Heart left ventricle (tissue), 16 donors: ENCODE results near the gene VGLL2. TPM values are rescaled to one million over a fixed set of nuclear protein-coding genes. Genes with fewer than 3 reads are reported as not detected.

Source experiments
- ATAC-seq, 4 donors: fragments of 200-7000 bp; cut with Tn5 transposase; one replicate each; pipeline ENCODE4 v1.9.1; 2020 to 2022; ENCODE audit warnings: moderate library complexity in 4 of 4, mild to moderate bottlenecking in 3 of 4, moderate number of reproducible peaks in 1 of 4
- DNase-seq, 5 donors: peaks; one replicate each; pipeline ENCODE4 v3.0.0-alpha.2; 2020
- H3K27ac ChIP-seq, 12 donors: fragments of 200-600 bp; sonication (generic) in 4 of 12; one replicate each; pipeline versions ENCODE4 v1.5.0 to v1.8.0; 2016 to 2022; ENCODE audit warnings: mild to moderate bottlenecking in 2 of 12
- H3K27me3 ChIP-seq, 9 donors: fragments of 200-600 bp; sonication (generic) in 2 of 9; one replicate each; pipeline versions ENCODE4 v1.5.1 to v1.8.0; 2016 to 2022; ENCODE audit warnings: mild to moderate bottlenecking in 3 of 9
- H3K36me3 ChIP-seq, 9 donors: fragments of 200-600 bp; sonication (generic) in 2 of 9; one replicate each; pipeline versions ENCODE4 v1.5.0 to v1.8.0; 2018 to 2022; ENCODE audit warnings: mild to moderate bottlenecking in 2 of 9
- H3K4me1 ChIP-seq, 12 donors: fragments of 200-600 bp; sonication (generic) in 4 of 12; one replicate each; pipeline versions ENCODE4 v1.5.0 to v1.8.0; 2016 to 2022; ENCODE audit warnings: mild to moderate bottlenecking in 3 of 12
- H3K4me3 ChIP-seq, 12 donors: fragments of 200-600 bp; sonication (generic) in 4 of 12; one replicate each; pipeline versions ENCODE4 v1.5.0 to v1.8.0; 2017 to 2022; ENCODE audit warnings: mild to moderate bottlenecking in 9 of 12, moderate library complexity in 4 of 12
- H3K9me3 ChIP-seq, 12 donors: fragments of 200-600 bp; sonication (generic) in 4 of 12; one replicate each; pipeline versions ENCODE4 v1.5.0 to v1.8.0; 2016 to 2022; ENCODE audit warnings: mild to moderate bottlenecking in 1 of 12
- POLR2A ChIP-seq, 2 donors: fragments of 450-650 bp; IDR thresholded peaks; one replicate each; pipeline ENCODE4 v1.6.1; 2017; ENCODE audit warnings: antibody characterized with exemption in 2 of 2, mild to moderate bottlenecking in 2 of 2, moderate library complexity in 2 of 2
- WGBS, 4 donors: extraction: QIAGEN DNeasy Blood & Tissue Kit in 2 of 4; methylation state at CpG; one replicate each; pipeline versions ENCODE4 v1.1.5 to v1.1.7; 2013 to 2018; 5-methylcytosine and 5-hydroxymethylcytosine counted together
- intact Hi-C, 10 donors: fragments of 100-400 bp; cut with DNase I; formaldehyde crosslinking; loops; one replicate each; pipeline versions ENCODE4 v1.11.1 to v1.14.2; 2022
- polyA plus RNA-seq, 2 donors: library from polyadenylated mRNA; stranded (reverse); fragments of 200-250 nt; gene quantifications; one replicate each; pipeline ENCODE4 v1.2.3, GENCODE V29; 2013
- total RNA-seq, 9 donors: library from RNA; depleted of rRNA in 2 of 9; stranded (reverse); fragments of >200 nt in 2 of 9; fragmentation: NEBNext Ultra II Directional in 3 of 9; extraction: Animal tissue kit (Norgen Biotek cat#: 25700) in 3 of 9; gene quantifications; one replicate each; pipeline versions ENCODE4 v1.1.0 to v1.2.4, GENCODE V29; 2016 to 2023
- TF ChIP-seq, protein P1 (sequence below), 12 donors: fragments of 200-600 bp; sonication (generic) in 4 of 12; IDR thresholded peaks; one replicate each; pipeline versions ENCODE4 v1.5.0 to v1.8.0; 2018 to 2022; ENCODE audit warnings: antibody characterized with exemption in 12 of 12, mild to moderate bottlenecking in 5 of 12
- donor health status: ischemic (EF 13 %, LVEDD 7.1; RV severe dilation, severe dysfunction).
- donor health status: healthy with polysubstance abuse.
- donor health status: DM: no; HTN: yes; CAD: no.
- donor health status: DM: no; HTN: no; CAD: no.
- donor health status: ischemic (EF 25% LVEDD 6.9; RV normal size, moderate dysfunction).
- donor health status: ischemic (EF 25% LVEDD 5.7; RV mildly dilated, moderate dysfunction).
- donor health status: healthy.
- donor health status: DM: yes; HTN: yes; CAD: no.
- donor health status: ischemic (EF 35%, LVEDD 5.7; RV mildly dilated, moderate dysfunction).
- donor health status: nonischemic (EF 11% LVEDD 7.7; RV severe dilation, severe dysfunction).
- donor health status: DM: yes; HTN: yes; CAD: no.
- donor health status: PGD.
- donor health status: ischemic (EF 29% LVEDD 5.4; RV normal size, mild dysfunction).
- donor health status: nonischemic (EF 23%, LVEDD 6.1; RV moderate dilation, normal function).

The VGLL2 gene
- total and polyA plus RNA-seq, 11 donors = 0.20 to 29.3 (median 0.52) TPM; not detected in 4

DNA sequence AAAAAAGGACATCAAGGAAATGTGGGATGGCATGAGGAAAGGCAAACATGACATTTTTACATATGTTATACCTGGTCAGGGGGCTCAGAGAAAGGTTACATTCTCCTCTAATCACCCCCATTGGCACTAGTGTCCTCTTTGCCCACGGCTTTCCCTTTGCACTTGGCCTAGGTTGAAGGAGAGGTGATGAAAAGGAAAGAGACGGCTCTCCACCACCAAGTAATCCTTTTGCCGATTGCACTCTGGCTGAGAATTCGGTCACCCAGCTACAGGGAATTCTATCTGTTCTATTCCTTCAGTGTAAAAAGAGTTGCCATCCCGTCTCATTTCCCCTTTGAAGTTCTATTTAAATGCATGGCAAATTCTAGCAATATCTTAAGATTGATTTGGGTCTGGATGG is 10.4 kb downstream of the VGLL2 start:
- TF ChIP-seq POLR2A (IDR thresholded peaks at IDR 0.05) = no peak
- TF ChIP-seq, protein P1, sequence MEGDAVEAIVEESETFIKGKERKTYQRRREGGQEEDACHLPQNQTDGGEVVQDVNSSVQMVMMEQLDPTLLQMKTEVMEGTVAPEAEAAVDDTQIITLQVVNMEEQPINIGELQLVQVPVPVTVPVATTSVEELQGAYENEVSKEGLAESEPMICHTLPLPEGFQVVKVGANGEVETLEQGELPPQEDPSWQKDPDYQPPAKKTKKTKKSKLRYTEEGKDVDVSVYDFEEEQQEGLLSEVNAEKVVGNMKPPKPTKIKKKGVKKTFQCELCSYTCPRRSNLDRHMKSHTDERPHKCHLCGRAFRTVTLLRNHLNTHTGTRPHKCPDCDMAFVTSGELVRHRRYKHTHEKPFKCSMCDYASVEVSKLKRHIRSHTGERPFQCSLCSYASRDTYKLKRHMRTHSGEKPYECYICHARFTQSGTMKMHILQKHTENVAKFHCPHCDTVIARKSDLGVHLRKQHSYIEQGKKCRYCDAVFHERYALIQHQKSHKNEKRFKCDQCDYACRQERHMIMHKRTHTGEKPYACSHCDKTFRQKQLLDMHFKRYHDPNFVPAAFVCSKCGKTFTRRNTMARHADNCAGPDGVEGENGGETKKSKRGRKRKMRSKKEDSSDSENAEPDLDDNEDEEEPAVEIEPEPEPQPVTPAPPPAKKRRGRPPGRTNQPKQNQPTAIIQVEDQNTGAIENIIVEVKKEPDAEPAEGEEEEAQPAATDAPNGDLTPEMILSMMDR (IDR thresholded peaks at IDR 0.05) = no peak
- Histone ChIP-seq H3K27me3 (peaks cover 13 to 73% (median 55%) of the 10 kb centered on the region in 9 donors), H3K36me3 (no peaks in the 10 kb centered on the region), H3K4me3 (no peak overlapping the region), H3K27ac (no peak overlapping the region), H3K9me3 (no peaks in the 10 kb centered on the region), H3K4me1 (peaks cover 0 to 4% (median 0%) of the 10 kb centered on the region in 12 donors)
- 53 to 58% (median 54%) methylated on average over 5 of the region's 5 CpGs for WGBS, 4 donors
- DNase-seq (no peak), ATAC-seq (no peak)
- intact Hi-C loops = no loop called here

DNA sequence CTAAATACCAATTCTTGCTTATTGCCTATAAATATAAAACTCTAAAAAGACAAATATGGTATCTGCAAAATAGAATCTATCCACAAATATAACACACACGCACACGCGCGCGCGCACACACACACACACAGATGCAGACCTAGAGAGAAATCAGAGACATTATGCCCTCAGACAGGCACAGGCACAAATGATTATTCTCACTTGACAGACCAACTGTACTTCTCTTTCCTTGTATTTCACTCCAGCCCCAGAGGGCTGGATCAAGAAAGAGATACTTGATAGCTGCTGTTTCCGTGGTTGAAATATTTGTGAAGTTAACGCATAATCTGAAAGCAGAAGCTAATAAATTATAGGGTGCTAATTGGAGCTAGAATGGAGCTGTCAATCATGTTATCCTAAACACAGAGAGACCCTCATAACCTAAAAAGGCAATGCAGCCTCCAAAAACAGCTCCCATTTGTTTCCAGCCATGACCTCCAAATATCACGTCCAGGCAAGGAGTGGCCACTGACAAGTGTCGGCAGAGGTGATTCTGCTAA is 11.5 kb downstream of the VGLL2 start:
- 78 to 85% (median 85%) methylated on average over 10 of the region's 10 CpGs for WGBS, 4 donors
- H3K27me3 ChIP-seq = peaks cover 4 to 69% (median 49%) of the 10 kb centered on the region in 9 donors
- H3K9me3 ChIP-seq = no peaks in the 10 kb centered on the region
- no peaks in the 10 kb centered on the region for H3K36me3 ChIP-seq
- no peaks in the 10 kb centered on the region for H3K4me1 ChIP-seq
- H3K4me3 ChIP-seq = no peak overlapping the region
- TF ChIP-seq POLR2A (IDR thresholded peaks at IDR 0.05) = no peak
- TF ChIP-seq, protein P1 (IDR thresholded peaks at IDR 0.05) = no peak
- intact Hi-C loops = no loop called here
- DNase-seq = no peak
- no peak overlapping the region for H3K27ac ChIP-seq
- ATAC-seq = no peak

DNA sequence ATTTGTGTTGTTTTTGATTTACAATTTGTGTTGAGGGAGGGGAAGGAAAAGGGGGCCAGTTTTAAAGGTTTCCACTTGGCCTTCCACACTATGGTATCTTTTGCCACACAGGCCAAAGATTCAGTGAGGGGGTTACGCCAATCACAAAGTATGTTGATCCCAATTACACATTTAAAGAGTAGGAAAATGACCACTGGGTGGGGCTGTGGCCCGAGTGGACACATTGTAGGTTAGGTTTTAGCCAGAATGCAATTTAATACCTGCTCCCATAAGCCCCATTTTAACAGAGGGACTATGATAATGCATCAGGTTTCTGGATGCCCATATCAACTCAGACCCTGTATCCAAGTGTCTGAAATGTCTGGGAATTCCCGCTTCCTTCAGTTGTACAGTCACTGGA is 15.6 kb downstream of the VGLL2 start:
- H3K4me3 ChIP-seq = no peak overlapping the region
- TF ChIP-seq, protein P1 (IDR thresholded peaks at IDR 0.05) = peak in 5 of 12 donors; percentile 16 to 37 (median 30)
- no peak for TF ChIP-seq POLR2A (IDR thresholded peaks at IDR 0.05)
- 50 to 74% (median 67%) methylated on average over 3 of the region's 3 CpGs for WGBS, 4 donors
- H3K36me3 ChIP-seq = no peaks in the 10 kb centered on the region
- H3K4me1 ChIP-seq = no peaks in the 10 kb centered on the region
- ATAC-seq (no peak), DNase-seq (no peak)
- H3K9me3 ChIP-seq = peaks cover 0 to 3% (median 0%) of the 10 kb centered on the region in 12 donors
- intact Hi-C loops = loop anchor here in 1 of 10 donors (5.0 kb wide), 1 partner anchor 36 kb away; no protein-coding TSS in a partner anchor
- H3K27me3 ChIP-seq = peaks cover 0 to 28% (median 12%) of the 10 kb centered on the region in 9 donors
- H3K27ac ChIP-seq = no peak overlapping the region

DNA sequence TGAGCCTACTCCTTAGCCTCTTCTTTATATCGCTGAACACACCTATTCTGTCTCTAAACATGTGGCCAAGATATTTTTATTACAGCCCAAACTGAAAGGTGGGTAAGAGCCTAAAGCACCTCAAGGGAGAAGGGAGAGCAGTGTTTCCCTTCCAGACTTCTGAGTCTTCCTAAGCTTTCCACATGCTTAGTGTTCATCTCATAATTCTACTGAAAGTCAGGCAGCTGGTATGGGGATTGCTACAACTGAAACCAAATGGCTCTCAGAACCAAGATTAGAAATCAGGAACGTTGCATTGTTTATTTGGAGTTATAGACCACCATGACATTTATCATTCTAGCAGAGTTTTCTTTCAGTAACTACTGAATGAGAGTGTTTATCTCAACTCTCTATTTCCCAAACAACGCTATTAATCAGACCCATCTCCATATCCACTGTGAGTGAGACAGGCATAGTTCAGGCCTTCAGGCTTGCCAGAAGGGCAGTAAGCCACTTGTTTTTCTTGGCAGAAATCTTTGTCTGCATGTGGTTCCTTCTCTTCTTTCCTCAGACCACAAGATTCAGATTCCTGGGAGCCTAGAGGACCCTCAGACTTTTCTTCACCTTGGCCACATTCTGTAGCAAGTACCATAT is 22.8 kb downstream of the VGLL2 start:
- peaks cover 0 to 7% (median 0%) of the 10 kb centered on the region in 12 donors for H3K4me1 ChIP-seq
- intact Hi-C loops = no loop called here
- H3K4me3 ChIP-seq = no peak overlapping the region
- H3K27ac ChIP-seq = no peak overlapping the region
- TF ChIP-seq POLR2A (IDR thresholded peaks at IDR 0.05) = no peak
- TF ChIP-seq, protein P1 (IDR thresholded peaks at IDR 0.05) = no peak
- DNase-seq (no peak), ATAC-seq (no peak)
- peaks cover 0 to 3% (median 0%) of the 10 kb centered on the region in 12 donors for H3K9me3 ChIP-seq
- 58 to 69% (median 64%) methylated on average over 3 of the region's 3 CpGs for WGBS, 4 donors
- H3K27me3 ChIP-seq = no peaks in the 10 kb centered on the region
- H3K36me3 ChIP-seq = no peaks in the 10 kb centered on the region
